ENCODE results near the gene TTLL11.

GRCh38 chr9:121861501-121862180 is 231.5 kb downstream of the TTLL11 start:
- TF ChIP-seq GATA2 (IDR thresholded peaks at IDR 0.05; ENCODE audit: low read depth, low read length) (no peak), GATA3 (IDR thresholded peaks at IDR 0.05; ENCODE audit: low read depth, low read length) (no peak)

All from SH-SY5Y (cell line).